GM12878 (cell line): Measurements from ENCODE around the gene CCM2. TPM values are rescaled to one million over a fixed set of nuclear protein-coding genes. Genes with fewer than 3 reads are reported as not detected.
A peak's percentile ranks its signal among the peaks of the same experiment; 100 is the strongest.

Experiments used
- ATAC-seq: fragments of 200-7000 bp; cut with Tn5 transposase; 3 replicates; pipeline ENCODE4 v1.9.1; 2020; ENCODE audit warnings: mild to moderate bottlenecking, moderate library complexity
- BruUV-seq: library from RNA; stranded (reverse); fragments of 400-500 nt; replicated peaks from 2 replicates; lab custom pipeline; 2021; lab: Mats Ljungman, UMichigan
- CTCF ChIA-PET: fragments of 300-600 bp; sonication (Branson Sonifier 250); formaldehyde crosslinking; extraction: SDS; loops from one replicate; lab custom pipeline; 2021; ENCODE audit warnings: inconsistent platforms; lab: Yijun Ruan, JAX
- POLR2A ChIA-PET: fragments of 350-600 bp; formaldehyde crosslinking; extraction: SDS; loops from one replicate; lab custom pipeline; 2021; ENCODE audit warnings: inconsistent platforms; lab: Charles Lee
- RAD21 ChIA-PET: fragments of 300-600 bp; sonication (Branson Sonifier 250); formaldehyde crosslinking; loops from one replicate; lab custom pipeline; 2023; ENCODE audit warnings: antibody characterized with exemption; ENCODE audit not compliant: unreplicated experiment; lab: Charles Lee
- SMC1A ChIA-PET: fragments of 300-600 bp; sonication (Branson Sonifier 250); formaldehyde crosslinking; loops from one replicate; lab custom pipeline; 2023; ENCODE audit not compliant: unreplicated experiment, uncharacterized antibody; lab: Charles Lee
- DNase-seq: peaks from one replicate; pipeline ENCODE4 v3.0.0-alpha.2; 2011; ENCODE audit warnings: low read depth, low spot score
- FAIRE-seq: peaks from 3 replicates; lab custom pipeline; 2011; peaks lifted over from hg19 to GRCh38; lab: Jason Lieb, UNC
- H2AFZ ChIP-seq: 2 replicates; pipeline ENCODE4 v1.6.0; 2011; ENCODE audit warnings: low read depth, low read length, control low read depth; ENCODE audit not compliant: control insufficient read depth
- H3K27ac ChIP-seq: 2 replicates; pipeline ENCODE4 v1.5.1; 2011; ENCODE audit warnings: control low read depth; ENCODE audit not compliant: control insufficient read depth, insufficient read depth
- H3K27me3 ChIP-seq, 2 experiments: replicated peaks in 1 of 2; 2 replicates each; pipeline versions ENCODE4 v1.6.0 to v1.6.1; 2011; ENCODE audit warnings: low read length in 1 of 2; ENCODE audit not compliant: control insufficient read depth in 2 of 2, insufficient read depth in 2 of 2
- H3K36me3 ChIP-seq, 2 experiments: 2 replicates each; pipeline ENCODE4 v1.5.1; 2011; ENCODE audit warnings: low read length in 1 of 2; ENCODE audit not compliant: control insufficient read depth in 2 of 2, insufficient read depth in 2 of 2
- H3K4me1 ChIP-seq: 2 replicates; pipeline ENCODE4 v1.6.1; 2011; ENCODE audit warnings: mild to moderate bottlenecking, low read length, moderate library complexity, mixed read lengths; ENCODE audit not compliant: control insufficient read depth, insufficient read depth
- H3K4me2 ChIP-seq: 2 replicates; pipeline ENCODE4 v1.6.0; 2011; ENCODE audit warnings: control low read depth; ENCODE audit not compliant: control insufficient read depth, insufficient read depth
- H3K4me3 ChIP-seq: fragments of 200-600 bp; sonication (generic); 2 replicates; pipeline ENCODE4 v1.5.1; 2016
- H3K79me2 ChIP-seq: 2 replicates; pipeline ENCODE4 v1.6.0; 2011; ENCODE audit warnings: low read length; ENCODE audit not compliant: control insufficient read depth, insufficient read depth
- H3K9ac ChIP-seq: 2 replicates; pipeline ENCODE4 v1.8.0; 2011; ENCODE audit warnings: low read length, control low read depth, mixed read lengths; ENCODE audit not compliant: control insufficient read depth, insufficient read depth
- H3K9me3 ChIP-seq: replicated peaks from 3 replicates; pipeline ENCODE4 v1.5.1; 2011; ENCODE audit warnings: mild to moderate bottlenecking, low read length; ENCODE audit not compliant: control insufficient read depth, insufficient read depth
- H4K20me1 ChIP-seq: 2 replicates; pipeline ENCODE4 v1.6.0; 2011; ENCODE audit not compliant: control insufficient read depth, insufficient read depth
- BACH1 ChIP-seq: fragments of 450-650 bp; IDR thresholded peaks from 2 replicates; pipeline ENCODE4 v1.6.1; 2017; ENCODE audit warnings: mild to moderate bottlenecking, borderline replicate concordance
- CEBPB ChIP-seq, 2 experiments: fragments of 150-350 bp in 1 of 2; IDR thresholded peaks; 2 replicates each; pipeline ENCODE4 v1.6.1; 2012 to 2014; ENCODE audit warnings: low read depth in 2 of 2, low read length in 2 of 2, borderline replicate concordance in 1 of 2, inconsistent platforms in 1 of 2
- CREM ChIP-seq: IDR thresholded peaks from 2 replicates; pipeline ENCODE4 v1.6.1; 2014; ENCODE audit warnings: antibody characterized with exemption, low read depth
- EP300 ChIP-seq, 2 experiments: fragments of 150-350 bp in 1 of 2; IDR thresholded peaks; 2 replicates each; pipeline ENCODE4 v1.6.1; 2011 to 2012; ENCODE audit warnings: low read depth in 2 of 2, low read length in 2 of 2, borderline replicate concordance in 1 of 2, improper control_type of control experiment in 1 of 2, inconsistent platforms in 1 of 2; ENCODE audit not compliant: control insufficient read depth in 1 of 2
- HCFC1 ChIP-seq: fragments of 150-350 bp; IDR thresholded peaks from 2 replicates; pipeline ENCODE4 v1.6.1; 2014; ENCODE audit warnings: low read length
- HDGF ChIP-seq: fragments of 450-650 bp; IDR thresholded peaks from 2 replicates; pipeline ENCODE4 v1.6.1; 2016; ENCODE audit warnings: antibody characterized with exemption
- IKZF1 ChIP-seq: fragments of 450-650 bp; conservative IDR thresholded peaks from 2 replicates; pipeline ENCODE4 v1.6.1; 2017; ENCODE audit warnings: antibody characterized with exemption, mild to moderate bottlenecking
- IRF4 ChIP-seq: IDR thresholded peaks from 2 replicates; pipeline ENCODE4 v1.6.1; 2011; ENCODE audit warnings: low read depth, low read length
- NFIC ChIP-seq: IDR thresholded peaks from 2 replicates; pipeline ENCODE4 v1.6.1; 2012; ENCODE audit warnings: low read depth, mild to moderate bottlenecking, inconsistent platforms, low read length, moderate library complexity
- NR2F1 ChIP-seq: fragments of 450-650 bp; conservative IDR thresholded peaks from 2 replicates; pipeline ENCODE4 v1.6.1; 2017; ENCODE audit warnings: mild to moderate bottlenecking
- PML ChIP-seq: IDR thresholded peaks from 2 replicates; pipeline ENCODE4 v1.6.1; 2012; ENCODE audit warnings: low read length, inconsistent platforms
- SMAD5 ChIP-seq: IDR thresholded peaks from 2 replicates; pipeline ENCODE4 v1.6.1; 2016; ENCODE audit warnings: antibody characterized with exemption, low read depth
- STAT3 ChIP-seq: IDR thresholded peaks from 2 replicates; pipeline ENCODE4 v1.6.1; 2011; ENCODE audit warnings: low read depth, low read length, improper control_type of control experiment
- TAF1 ChIP-seq: IDR thresholded peaks from 2 replicates; pipeline ENCODE4 v1.6.1; 2011; ENCODE audit warnings: mild to moderate bottlenecking, low read depth, low read length, borderline replicate concordance
- WGBS: methylation state at CpG from one replicate; pipeline ENCODE4 v1.1.6; 2016; ENCODE audit warnings: low lambda C conversion rate; ENCODE audit not compliant: insufficient replicate concordance, insufficient coverage; ENCODE audit errors: missing lambda C conversion rate; 5-methylcytosine and 5-hydroxymethylcytosine counted together
- in situ Hi-C: fragments of 300-500 bp; cut with MboI; formaldehyde crosslinking; loops from 9 replicates; pipeline ENCODE4 v1.14.3; 2018; ENCODE audit warnings: mixed read lengths
- intact Hi-C: fragments of 100-400 bp; cut with micrococcal nuclease; formaldehyde crosslinking; loops from one replicate; pipeline ENCODE4 v1.14.2; 2022; ENCODE audit not compliant: unreplicated experiment
- polyA plus RNA-seq, 11 experiments: library from polyadenylated mRNA; depleted of rRNA in 4 of 11; unstranded in 6 of 11; stranded (reverse) in 5 of 11; fragments of >200 nt; fragmentation: Nextera tagmentation in 4 of 11; fragmentation: Illumina TruSeq in 1 of 11; extraction: Ambion mirVana in 4 of 11; extraction: Trizol in 1 of 11; gene quantifications; 1 replicate in 1 of 11; 2 replicates in 10 of 11; pipeline versions ENCODE4 v1.2.1 to v1.2.3, GENCODE V29; 2011 to 2016; ENCODE audit warnings: inconsistent platforms in 2 of 11, missing spikeins in 2 of 11, low read depth in 1 of 11
- total RNA-seq, 4 experiments: library from RNA; depleted of rRNA in 3 of 4; stranded (reverse); fragments of >200 nt in 3 of 4; fragmentation: Illumina TruSeq in 1 of 4; extraction: Trizol in 1 of 4; gene quantifications; 2 replicates each; pipeline versions ENCODE4 v1.2.1 to v1.2.3, GENCODE V29; 2013 to 2021

CCM2 gene
- total and polyA plus RNA-seq, 10 of the 15 experiments (the other 5 are each of a cell fraction or from before 2014, with no cell fraction given), result 1.00 to 82.3 (median 48.7) TPM

- no peak for TF ChIP-seq PML
- TF ChIP-seq IRF4, result no peak
- no peak for TF ChIP-seq EP300 (IDR thresholded peaks at IDR 0.05; ENCODE audit: borderline replicate concordance in 1 of 2, control insufficient read depth in 1 of 2, low read depth in 2 of 2, low read length in 2 of 2)
- TF ChIP-seq TAF1, result no peak
- no peak for TF ChIP-seq SMAD5
- no peak for TF ChIP-seq BACH1
- no peak for TF ChIP-seq STAT3
- no peak for TF ChIP-seq IKZF1
These were observed 118.3 kb downstream of the CCM2 start (continued) for GRCh38 chr7:45118292-45118691.

DNA sequence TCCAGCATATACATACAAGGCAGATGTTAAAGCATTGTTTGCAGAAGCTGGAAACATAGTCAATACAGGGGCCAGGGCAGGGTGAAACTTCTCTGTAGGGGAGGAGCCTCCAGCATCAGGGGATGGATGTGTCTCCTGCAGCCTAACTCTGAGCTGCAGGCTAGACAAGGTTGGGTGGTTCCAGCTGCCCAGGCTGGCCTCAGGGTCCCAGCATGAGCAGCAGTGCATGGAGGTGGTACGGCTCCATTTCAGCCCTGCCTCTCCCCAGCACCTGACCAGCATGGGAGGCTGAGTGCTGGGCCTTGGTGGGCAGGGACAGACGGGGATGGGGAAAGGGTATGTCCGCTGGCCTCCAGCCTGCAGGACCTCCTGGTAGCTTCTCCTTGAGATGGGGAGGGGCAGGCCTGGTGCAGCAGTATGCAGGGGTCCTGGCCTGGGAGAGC, 118.9 kb downstream of the CCM2 start:
- WGBS, result 66% methylated on average over 3 of the region's 3 CpGs
- FAIRE-seq, result no peak

More for the DNA sequence above, 118.9 kb downstream of the CCM2 start:
- SMC1A ChIA-PET, result interaction anchor here (1.0 kb wide), 1 partner anchor 144 kb away, joined by 3 read pairs; no protein-coding TSS in a partner anchor
- intact Hi-C loops, result no loop called here
- Histone ChIP-seq H3K79me2 (no peaks in the 10 kb centered on the region), H3K27ac (no peak overlapping the region), H3K9ac (no peak overlapping the region), H3K27me3 (no peaks in the 10 kb centered on the region; a peak in 1 of 4 replicates), H2AFZ (no peak overlapping the region), H3K36me3 (no peaks in the 10 kb centered on the region), H4K20me1 (no peaks in the 10 kb centered on the region), H3K4me3 (no peak overlapping the region), H3K9me3 (no peaks in the 10 kb centered on the region), H3K4me1 (peaks cover 5% of the 10 kb centered on the region), H3K4me2 (no peak overlapping the region)
- in situ Hi-C loops, result no loop called here
- TF ChIP-seq HDGF (no peak), CEBPB (IDR thresholded peaks at IDR 0.05; ENCODE audit: borderline replicate concordance in 1 of 2, low read depth in 2 of 2, low read length in 2 of 2) (no peak), HCFC1 (no peak), NR2F1 (no peak), NFIC (no peak), CREM (no peak)
- ATAC-seq, result peak; percentile 69
- RAD21 ChIA-PET, result interaction anchor here (1.5 kb wide), 1 partner anchor 17 kb away, joined by 3 read pairs; no protein-coding TSS in a partner anchor
- DNase-seq, result no peak
- POLR2A ChIA-PET, result no interaction called here
- BruUV-seq, result no TSS peak
- CTCF ChIA-PET, result interaction anchor here (1.0 to 2.6 kb wide), 2 partner anchors 17 to 145 kb away, joined by 4 to 7 read pairs; no protein-coding TSS in a partner anchor
